GM21723 (cell line): Measurements from ENCODE around the gene DRGX.

ENCODE experiments used
- ATAC-seq: cut with Tn5 transposase; IDR thresholded peaks from one replicate; pipeline ENCODE4 v1.9.1; 2021; ENCODE audit warnings: mild to moderate bottlenecking, moderate library complexity; ENCODE audit not compliant: unreplicated experiment

The DRGX gene

GRCh38 chr10:49408519-49409306 is 12.8 kb upstream of the DRGX start:
- ATAC-seq: no peak

- ATAC-seq: peak; percentile 67
Measured at GRCh38 chr10:49407552-49408137, 11.8 kb upstream of the DRGX start.

GRCh38 chr10:49407151-49407550 is 11.3 kb upstream of the DRGX start:
- ATAC-seq: no peak

- no peak for ATAC-seq
Measured at GRCh38 chr10:49404321-49404878, 8.5 kb upstream of the DRGX start.

- no peak for ATAC-seq
Measured at GRCh38 chr10:49403363-49403762, 7.5 kb upstream of the DRGX start.

- no peak for ATAC-seq
Measured at GRCh38 chr10:49400365-49400764, 4.5 kb upstream of the DRGX start.

GRCh38 chr10:49398986-49399385 is 3.1 kb upstream of the DRGX start:
- ATAC-seq: no peak

- no peak for ATAC-seq
Measured at GRCh38 chr10:49398000-49398861, 2.3 kb upstream of the DRGX start.

- no peak for ATAC-seq
Measured at GRCh38 chr10:49397036-49397999, 1.4 kb upstream of the DRGX start.

- ATAC-seq: no peak
Measured at GRCh38 chr10:49396666-49396999, 744 bp upstream of the DRGX start.

- ATAC-seq: no peak
Measured at GRCh38 chr10:49394933-49395740, 752 bp downstream of the DRGX start.

GRCh38 chr10:49393757-49394156 is 2.1 kb downstream of the DRGX start:
- ATAC-seq: no peak

GRCh38 chr10:49393301-49393700 is 2.6 kb downstream of the DRGX start:
- ATAC-seq: no peak

GRCh38 chr10:49389361-49389933 is 6.4 kb downstream of the DRGX start:
- no peak for ATAC-seq

- ATAC-seq: no peak
Measured at GRCh38 chr10:49388161-49388560, 7.7 kb downstream of the DRGX start.

GRCh38 chr10:49387071-49387470 is 8.8 kb downstream of the DRGX start:
- ATAC-seq: no peak

GRCh38 chr10:49385939-49386922 is 9.7 kb downstream of the DRGX start:
- no peak for ATAC-seq
